GM12872 (cell line): ENCODE results near the gene RFXAP.

Experiments
- CTCF ChIP-seq: IDR thresholded peaks from 3 replicates; pipeline ENCODE4 v1.5.1; 2011; ENCODE audit warnings: low read depth, mild to moderate bottlenecking, low read length, moderate library complexity; ENCODE audit not compliant: insufficient read depth

Gene RFXAP

GRCh38 chr13:36866232-36866631, 47.2 kb downstream of the RFXAP start:
- TF ChIP-seq CTCF: no peak

- no peak for TF ChIP-seq CTCF
Observed at GRCh38 chr13:36870050-36870692, 51.1 kb downstream of the RFXAP start.

GRCh38 chr13:36872621-36873020, 53.6 kb downstream of the RFXAP start:
- TF ChIP-seq CTCF: no peak

- no peak for TF ChIP-seq CTCF
Observed at GRCh38 chr13:36875431-36875830, 56.4 kb downstream of the RFXAP start.

GRCh38 chr13:36875961-36876360, 56.9 kb downstream of the RFXAP start:
- TF ChIP-seq CTCF: no peak
